ENCODE results near the gene DIAPH1. TPM values are rescaled to one million over a fixed set of nuclear protein-coding genes. Genes with fewer than 3 reads are reported as not detected.

DIAPH1 gene
- polyA plus RNA-seq, 6 donors from 2014 or later, result 29.5 to 54.9 (median 45.9) TPM

GRCh38 chr5:141637123-141637766 is 18.4 kb upstream of the DIAPH1 start:
- H3K36me3 Mint-ChIP-seq, result no peaks in the 10 kb centered on the region
- H3K9me3 Mint-ChIP-seq, result no peaks in the 10 kb centered on the region
- ATAC-seq (ENCODE audit: low read depth in 2 of 2) (peak; percentile 43), DNase-seq (peak; percentile 48)
- peak overlapping the region in 5 of 6 donors; percentile 38 to 86 (median 66) for H3K27ac Mint-ChIP-seq
- H3K4me1 Mint-ChIP-seq, result peaks cover 27 to 40% (median 39%) of the 10 kb centered on the region in 3 donors
- no peaks in the 10 kb centered on the region for H3K27me3 Mint-ChIP-seq
- peak overlapping the region; percentile 84 to 93 (median 90) for H3K4me3 Mint-ChIP-seq

DNA sequence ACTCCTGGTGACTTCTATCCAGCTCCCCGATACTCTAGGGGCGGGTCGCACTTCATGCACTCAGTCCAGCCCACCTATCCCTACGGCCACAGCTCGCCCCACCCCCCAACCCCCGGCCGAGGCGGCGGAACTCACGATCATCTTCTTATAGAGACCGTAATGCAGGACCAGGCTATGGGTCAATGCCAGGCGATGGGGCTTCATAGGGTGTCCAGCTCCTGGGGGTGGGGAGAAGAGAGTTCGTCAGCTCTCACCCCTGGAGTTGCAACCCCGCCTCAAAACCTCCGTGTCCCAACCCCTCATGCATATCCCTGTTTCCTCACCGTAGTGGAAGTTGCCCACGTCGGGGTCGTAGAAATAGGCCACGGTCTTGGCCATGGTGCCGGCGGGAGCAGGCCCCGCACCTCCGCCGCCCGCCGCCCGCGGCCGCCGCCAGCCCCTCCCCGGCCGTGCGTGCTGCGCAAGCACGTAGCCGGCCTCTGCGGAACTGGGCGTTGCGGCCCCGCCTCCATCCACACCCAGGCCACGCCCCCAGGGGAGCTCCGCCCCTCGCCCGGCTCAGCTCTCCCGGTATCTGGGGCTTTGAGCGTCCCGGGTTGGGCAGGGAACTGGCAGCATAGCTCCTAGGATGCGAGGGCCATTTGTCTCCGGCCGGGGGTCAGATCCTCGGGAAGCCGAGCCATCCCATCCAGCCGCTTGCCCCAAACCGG is 17.8 kb upstream of the DIAPH1 start, which contains the start of the genes HDAC3 and RELL2:
HDAC3 (minus strand) TSS at position 437 of the 710 bp plus-strand sequence; CDS start at position 378, 59 bp downstream.
RELL2 (plus strand) TSS at position 585 of the 710 bp plus-strand sequence. CDS start 1,229 bp downstream, outside the sequence.
- no peaks in the 10 kb centered on the region for H3K9me3 Mint-ChIP-seq
- H3K36me3 Mint-ChIP-seq, result no peaks in the 10 kb centered on the region
- ATAC-seq (ENCODE audit: low read depth in 2 of 2), result peak; percentile 83 to 86
- H3K4me3 Mint-ChIP-seq, result peak within 1 kb of the TSS; percentile 84 to 96 (median 93)
- peaks cover 27 to 40% (median 39%) of the 10 kb centered on the region in 3 donors for H3K4me1 Mint-ChIP-seq
- H3K27me3 Mint-ChIP-seq, result no peaks in the 10 kb centered on the region
- peak; percentile 93 for DNase-seq
- H3K27ac Mint-ChIP-seq, result peak within 1 kb of the TSS; percentile 65 to 91 (median 79)

- DNase-seq (no peak), ATAC-seq (ENCODE audit: low read depth in 2 of 2) (no peak)
- H3K9me3 Mint-ChIP-seq, result no peaks in the 10 kb centered on the region
- H3K36me3 Mint-ChIP-seq, result no peaks in the 10 kb centered on the region
- peaks cover 27 to 40% (median 39%) of the 10 kb centered on the region in 3 donors for H3K4me1 Mint-ChIP-seq
- H3K4me3 Mint-ChIP-seq, result peak overlapping the region; percentile 84 to 96 (median 93)
- no peaks in the 10 kb centered on the region for H3K27me3 Mint-ChIP-seq
- H3K27ac Mint-ChIP-seq, result peak overlapping the region; percentile 41 to 91 (median 76)
These were observed 17.3 kb upstream of the DIAPH1 start for GRCh38 chr5:141636106-141636412.

GRCh38 chr5:141635646-141636045 is 16.8 kb upstream of the DIAPH1 start:
- Mint-ChIP-seq H3K4me3 (peak overlapping the region; percentile 84 to 96 (median 93)), H3K36me3 (no peaks in the 10 kb centered on the region), H3K4me1 (peaks cover 27 to 40% (median 39%) of the 10 kb centered on the region in 3 donors), H3K27me3 (no peaks in the 10 kb centered on the region), H3K27ac (peak overlapping the region in 4 of 6 donors; percentile 20 to 91 (median 60)), H3K9me3 (no peaks in the 10 kb centered on the region)
- ATAC-seq (ENCODE audit: low read depth in 2 of 2) (no peak), DNase-seq (no peak)

DNA sequence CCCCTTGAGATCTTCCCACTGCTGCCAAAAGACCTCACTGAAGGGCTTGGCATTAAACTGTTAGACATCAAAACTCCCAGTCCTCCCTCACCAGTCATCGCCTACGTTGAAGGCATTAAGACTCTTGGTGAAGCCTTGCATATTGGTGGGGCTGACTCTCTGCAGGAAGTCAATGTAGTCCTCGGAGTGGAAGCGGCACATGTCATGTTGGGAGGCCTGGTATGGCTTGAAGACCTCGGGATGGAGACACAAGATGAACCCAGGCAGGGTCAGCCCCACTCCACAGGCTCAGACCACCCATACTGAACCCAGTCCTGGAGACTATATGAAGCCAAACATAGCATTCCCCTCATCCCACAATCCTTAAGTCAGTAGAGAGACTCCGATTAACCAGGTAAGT is 15.9 kb upstream of the DIAPH1 start:
- H3K4me3 Mint-ChIP-seq, result peak overlapping the region in 6 of 8 donors; percentile 6 to 96 (median 81)
- peak overlapping the region in 3 of 6 donors; percentile 49 to 85 (median 50) for H3K27ac Mint-ChIP-seq
- H3K36me3 Mint-ChIP-seq, result peaks cover 0 to 5% of the 10 kb centered on the region in 2 donors
- ATAC-seq (ENCODE audit: low read depth in 2 of 2) (no peak), DNase-seq (no peak)
- H3K9me3 Mint-ChIP-seq, result no peaks in the 10 kb centered on the region
- peaks cover 30 to 40% (median 39%) of the 10 kb centered on the region in 3 donors for H3K4me1 Mint-ChIP-seq
- H3K27me3 Mint-ChIP-seq, result no peaks in the 10 kb centered on the region

DNA sequence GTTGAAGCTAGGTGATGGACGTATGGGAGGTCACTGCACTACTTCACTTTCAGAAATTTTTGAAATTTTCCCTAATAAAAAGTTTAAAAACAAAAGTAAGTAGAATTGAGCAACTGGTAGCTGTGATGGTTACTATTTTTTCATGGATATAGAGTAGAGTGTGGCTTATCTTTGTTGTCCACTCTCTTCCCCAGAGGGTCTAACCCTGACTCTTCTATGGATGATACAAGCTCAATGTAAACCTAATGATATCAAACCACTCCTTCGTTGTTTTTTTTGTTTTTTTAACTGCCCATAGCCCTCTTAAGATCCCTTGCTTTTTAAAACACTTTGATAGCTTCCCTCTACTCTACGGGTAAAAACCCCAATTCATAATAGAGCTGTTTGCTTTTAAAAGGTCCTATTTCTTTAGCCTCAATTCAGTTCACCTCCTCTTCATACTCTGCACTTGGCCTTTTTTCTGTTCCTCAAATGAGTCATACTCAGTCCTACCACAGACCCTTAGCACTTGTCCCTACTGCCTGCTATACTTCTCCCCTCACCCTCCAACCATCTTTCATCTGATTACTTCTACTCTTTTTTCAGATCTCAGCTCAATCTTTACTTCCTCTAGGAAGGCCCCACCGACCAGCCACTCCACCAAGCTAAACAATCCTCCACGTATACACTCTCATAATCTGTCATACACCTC is 15.2 kb upstream of the DIAPH1 start:
- H3K27me3 Mint-ChIP-seq, result no peaks in the 10 kb centered on the region
- H3K36me3 Mint-ChIP-seq, result peaks cover 0 to 12% of the 10 kb centered on the region in 2 donors
- ATAC-seq (ENCODE audit: low read depth in 2 of 2), result no peak
- peak overlapping the region in 3 of 8 donors; percentile 3 to 93 (median 7) for H3K4me3 Mint-ChIP-seq
- H3K27ac Mint-ChIP-seq, result peak overlapping the region in 3 of 6 donors; percentile 71 to 89 (median 84)
- no peak for DNase-seq
- H3K9me3 Mint-ChIP-seq, result no peaks in the 10 kb centered on the region
- H3K4me1 Mint-ChIP-seq, result peaks cover 31 to 40% (median 39%) of the 10 kb centered on the region in 3 donors

DNA sequence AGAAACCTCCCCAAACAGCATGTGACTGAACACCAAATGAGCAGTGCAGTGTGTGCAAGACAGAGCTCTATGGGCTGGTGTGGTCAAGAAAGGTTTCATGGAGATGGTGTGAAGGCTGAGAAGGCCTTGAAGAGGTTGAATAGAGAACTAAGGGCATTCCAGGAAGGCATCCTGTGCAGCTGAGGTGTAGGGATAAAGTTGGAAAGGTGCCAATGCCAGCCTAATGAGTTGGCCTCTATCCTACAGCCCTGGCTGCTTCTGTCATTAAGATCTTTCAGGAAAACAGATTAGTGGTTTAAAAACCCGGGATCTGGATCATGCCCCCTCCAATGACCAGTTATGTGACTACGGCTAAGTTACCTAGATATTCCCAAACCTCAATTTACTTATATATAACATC is 13.8 kb upstream of the DIAPH1 start:
- H3K4me1 Mint-ChIP-seq, result peaks cover 28 to 33% (median 32%) of the 10 kb centered on the region in 3 donors
- DNase-seq, result no peak
- no peak overlapping the region for H3K4me3 Mint-ChIP-seq
- H3K27ac Mint-ChIP-seq, result no peak overlapping the region
- no peaks in the 10 kb centered on the region for H3K27me3 Mint-ChIP-seq
- no peaks in the 10 kb centered on the region for H3K9me3 Mint-ChIP-seq
- ATAC-seq (ENCODE audit: low read depth in 2 of 2), result no peak
- peaks cover 0 to 23% of the 10 kb centered on the region in 2 donors for H3K36me3 Mint-ChIP-seq

- Mint-ChIP-seq H3K27me3 (no peaks in the 10 kb centered on the region), H3K36me3 (peaks cover 8 to 28% of the 10 kb centered on the region in 2 donors), H3K27ac (no peak overlapping the region), H3K9me3 (no peaks in the 10 kb centered on the region), H3K4me3 (no peak overlapping the region), H3K4me1 (peaks cover 18 to 28% (median 26%) of the 10 kb centered on the region in 3 donors)
- ATAC-seq (ENCODE audit: low read depth in 2 of 2) (no peak), DNase-seq (no peak)
These were observed 11.9 kb upstream of the DIAPH1 start for GRCh38 chr5:141630570-141631140.

GRCh38 chr5:141628175-141628788 is 9.5 kb upstream of the DIAPH1 start:
- DNase-seq, result no peak
- H3K27ac Mint-ChIP-seq, result peak overlapping the region in 1 of 6 donors; percentile 16
- peaks cover 13 to 34% of the 10 kb centered on the region in 2 donors for H3K36me3 Mint-ChIP-seq
- H3K4me1 Mint-ChIP-seq, result peaks cover 9 to 20% (median 15%) of the 10 kb centered on the region in 3 donors
- H3K4me3 Mint-ChIP-seq, result no peak overlapping the region
- H3K9me3 Mint-ChIP-seq, result no peaks in the 10 kb centered on the region
- no peak for ATAC-seq (ENCODE audit: low read depth in 2 of 2)
- no peaks in the 10 kb centered on the region for H3K27me3 Mint-ChIP-seq

GRCh38 chr5:141623611-141624010 is 4.8 kb upstream of the DIAPH1 start:
- peaks cover 17 to 33% of the 10 kb centered on the region in 2 donors for H3K36me3 Mint-ChIP-seq
- no peaks in the 10 kb centered on the region for H3K27me3 Mint-ChIP-seq
- peak overlapping the region in 4 of 8 donors; percentile 34 to 75 (median 57) for H3K4me3 Mint-ChIP-seq
- peaks cover 19 to 36% (median 24%) of the 10 kb centered on the region in 3 donors for H3K4me1 Mint-ChIP-seq
- H3K9me3 Mint-ChIP-seq, result no peaks in the 10 kb centered on the region
- no peak for ATAC-seq (ENCODE audit: low read depth in 2 of 2)
- DNase-seq, result no peak
- H3K27ac Mint-ChIP-seq, result peak overlapping the region; percentile 55 to 88 (median 76)

GRCh38 chr5:141623186-141623585 is 4.4 kb upstream of the DIAPH1 start:
- ATAC-seq (ENCODE audit: low read depth in 2 of 2) (peak; percentile 38 to 40), DNase-seq (peak; percentile 55)
- H3K4me3 Mint-ChIP-seq, result peak overlapping the region; percentile 0 to 80 (median 53)
- H3K27ac Mint-ChIP-seq, result peak overlapping the region; percentile 55 to 88 (median 76)
- no peaks in the 10 kb centered on the region for H3K27me3 Mint-ChIP-seq
- no peaks in the 10 kb centered on the region for H3K9me3 Mint-ChIP-seq
- H3K4me1 Mint-ChIP-seq, result peaks cover 19 to 36% (median 25%) of the 10 kb centered on the region in 3 donors
- peaks cover 17 to 33% of the 10 kb centered on the region in 2 donors for H3K36me3 Mint-ChIP-seq

- ATAC-seq (ENCODE audit: low read depth in 2 of 2) (peak; percentile 38 to 41), DNase-seq (peak; percentile 59)
- Mint-ChIP-seq H3K36me3 (peaks cover 4 to 22% of the 10 kb centered on the region in 2 donors), H3K4me3 (peak overlapping the region; percentile 91 to 99 (median 98)), H3K27me3 (no peaks in the 10 kb centered on the region), H3K4me1 (peaks cover 43 to 73% (median 44%) of the 10 kb centered on the region in 3 donors), H3K9me3 (no peaks in the 10 kb centered on the region), H3K27ac (peak overlapping the region; percentile 93 to 98 (median 96))
These were observed 583 bp downstream of the DIAPH1 start for GRCh38 chr5:141618030-141618803.

Measured in naive B cell (primary cell).